ENCODE measurements around the gene NRXN3. TPM values are rescaled to one million over a fixed set of nuclear protein-coding genes. Genes with fewer than 3 reads are reported as not detected.
A peak's percentile ranks its signal among the peaks of the same experiment; 100 is the strongest.

The NRXN3 gene
- total and polyA plus RNA-seq, 2 experiments from 2014 or later = 1.0 to 1.8 TPM

DNA sequence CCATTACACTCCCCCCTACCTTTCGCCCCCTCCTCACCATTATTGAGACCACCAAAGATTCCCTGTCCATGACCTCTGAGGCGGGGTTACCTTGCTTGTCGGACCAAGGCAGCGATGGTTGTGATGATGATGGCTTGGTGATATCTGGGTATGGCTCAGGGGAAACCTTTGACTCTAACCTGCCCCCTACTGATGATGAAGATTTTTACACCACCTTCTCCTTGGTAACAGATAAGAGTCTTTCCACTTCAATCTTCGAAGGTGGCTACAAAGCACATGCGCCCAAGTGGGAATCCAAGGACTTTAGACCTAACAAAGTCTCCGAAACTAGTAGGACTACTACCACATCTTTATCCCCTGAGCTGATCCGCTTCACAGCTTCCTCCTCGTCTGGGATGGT is 1690.9 kb downstream of the NRXN3 start:
- ATAC-seq = peak; percentile 90
- Histone ChIP-seq H4K20me1 (replicated peaks; ENCODE audit: insufficient read depth) (no peaks in the 10 kb centered on the region), H3K4me3 (no peak overlapping the region), H3K4me1 (ENCODE audit: insufficient read depth) (no peaks in the 10 kb centered on the region), H3K27me3 (ENCODE audit: insufficient read depth) (no peaks in the 10 kb centered on the region), H3K9me2 (ENCODE audit: insufficient read depth) (no peaks in the 10 kb centered on the region), H2AFZ (no peak overlapping the region), H3K27ac (ENCODE audit: low read depth) (no peak overlapping the region), H3F3A (replicated peaks; ENCODE audit: low read depth) (no peaks in the 10 kb centered on the region), H3K79me2 (replicated peaks; ENCODE audit: insufficient read depth) (no peaks in the 10 kb centered on the region), H3K4me2 (no peak overlapping the region), H3K36me3 (ENCODE audit: insufficient read depth) (no peaks in the 10 kb centered on the region)
- H3K27me3 Mint-ChIP-seq (ENCODE audit: insufficient read depth, low read depth, poor library complexity) = no peaks in the 10 kb centered on the region
- no peak overlapping the region for H3K27ac Mint-ChIP-seq
- H3K4me3 Mint-ChIP-seq = no peak overlapping the region
- H3K36me3 Mint-ChIP-seq (ENCODE audit: low read depth) = no peaks in the 10 kb centered on the region
- peak; percentile 53 for DNase-seq (ENCODE audit: low spot score)
- H3K4me1 Mint-ChIP-seq = no peaks in the 10 kb centered on the region
- H3K9me3 Mint-ChIP-seq = no peaks in the 10 kb centered on the region
- TF ChIP-seq, protein P1, sequence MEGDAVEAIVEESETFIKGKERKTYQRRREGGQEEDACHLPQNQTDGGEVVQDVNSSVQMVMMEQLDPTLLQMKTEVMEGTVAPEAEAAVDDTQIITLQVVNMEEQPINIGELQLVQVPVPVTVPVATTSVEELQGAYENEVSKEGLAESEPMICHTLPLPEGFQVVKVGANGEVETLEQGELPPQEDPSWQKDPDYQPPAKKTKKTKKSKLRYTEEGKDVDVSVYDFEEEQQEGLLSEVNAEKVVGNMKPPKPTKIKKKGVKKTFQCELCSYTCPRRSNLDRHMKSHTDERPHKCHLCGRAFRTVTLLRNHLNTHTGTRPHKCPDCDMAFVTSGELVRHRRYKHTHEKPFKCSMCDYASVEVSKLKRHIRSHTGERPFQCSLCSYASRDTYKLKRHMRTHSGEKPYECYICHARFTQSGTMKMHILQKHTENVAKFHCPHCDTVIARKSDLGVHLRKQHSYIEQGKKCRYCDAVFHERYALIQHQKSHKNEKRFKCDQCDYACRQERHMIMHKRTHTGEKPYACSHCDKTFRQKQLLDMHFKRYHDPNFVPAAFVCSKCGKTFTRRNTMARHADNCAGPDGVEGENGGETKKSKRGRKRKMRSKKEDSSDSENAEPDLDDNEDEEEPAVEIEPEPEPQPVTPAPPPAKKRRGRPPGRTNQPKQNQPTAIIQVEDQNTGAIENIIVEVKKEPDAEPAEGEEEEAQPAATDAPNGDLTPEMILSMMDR (conservative IDR thresholded peaks at IDR 0.05; ENCODE audit: low read depth in 2 of 2) = peak; percentile 44 to 57
- TF ChIP-seq NANOG (IDR thresholded peaks at IDR 0.05; ENCODE audit: borderline replicate concordance) (no peak), STAT1 (IDR thresholded peaks at IDR 0.05; ENCODE audit: unreplicated experiment) (no peak), EZH2phosphoT487 (IDR thresholded peaks at IDR 0.05; ENCODE audit: unreplicated experiment) (no peak), CREB1 (CRISPR knock-in tag; IDR thresholded peaks at IDR 0.05; ENCODE audit: low read depth) (no peak)
- TF ChIP-seq, protein P2, sequence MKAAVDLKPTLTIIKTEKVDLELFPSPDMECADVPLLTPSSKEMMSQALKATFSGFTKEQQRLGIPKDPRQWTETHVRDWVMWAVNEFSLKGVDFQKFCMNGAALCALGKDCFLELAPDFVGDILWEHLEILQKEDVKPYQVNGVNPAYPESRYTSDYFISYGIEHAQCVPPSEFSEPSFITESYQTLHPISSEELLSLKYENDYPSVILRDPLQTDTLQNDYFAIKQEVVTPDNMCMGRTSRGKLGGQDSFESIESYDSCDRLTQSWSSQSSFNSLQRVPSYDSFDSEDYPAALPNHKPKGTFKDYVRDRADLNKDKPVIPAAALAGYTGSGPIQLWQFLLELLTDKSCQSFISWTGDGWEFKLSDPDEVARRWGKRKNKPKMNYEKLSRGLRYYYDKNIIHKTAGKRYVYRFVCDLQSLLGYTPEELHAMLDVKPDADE (IDR thresholded peaks at IDR 0.05) = no peak

DNA sequence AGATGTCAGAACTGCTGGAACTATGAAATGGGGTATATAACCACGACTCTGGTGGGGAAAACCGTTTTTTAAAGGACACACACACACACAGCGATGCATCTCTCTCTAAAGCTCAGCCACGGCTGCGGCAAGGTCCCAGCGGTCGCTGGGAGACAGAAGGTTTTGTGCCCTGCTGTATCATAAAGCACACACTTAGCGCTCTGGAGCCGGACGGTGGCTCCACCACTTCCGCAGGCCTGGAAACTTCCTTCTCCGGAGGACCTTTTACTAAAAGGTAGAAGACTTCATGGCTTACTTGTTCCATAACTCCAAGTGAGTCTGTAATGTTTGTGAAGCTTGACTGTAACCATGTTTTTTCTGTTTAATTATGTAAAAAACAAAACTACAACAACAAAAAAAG is 1691.9 kb downstream of the NRXN3 start:
- H3K4me3 Mint-ChIP-seq = no peak overlapping the region

DNA sequence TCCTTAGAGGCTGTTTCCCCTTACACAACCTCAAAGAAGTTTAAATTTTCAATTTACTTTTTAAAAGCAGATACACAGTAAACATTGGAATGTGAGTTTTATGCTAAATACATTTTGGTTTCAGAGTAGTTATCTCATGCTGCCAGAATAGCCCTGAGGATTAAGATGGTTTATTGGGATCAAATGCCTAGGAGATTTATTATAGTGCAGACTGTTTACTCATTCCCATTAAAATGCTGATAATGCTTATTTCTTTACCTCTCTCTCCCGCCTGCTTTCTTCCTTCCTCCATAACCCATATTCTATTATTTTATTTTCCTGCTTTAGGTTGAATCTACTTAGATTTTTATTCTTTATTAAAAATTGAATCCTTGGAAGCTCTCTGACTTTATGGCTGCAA is 1701.0 kb downstream of the NRXN3 start:
- H3K9me2 ChIP-seq (ENCODE audit: insufficient read depth) = no peaks in the 10 kb centered on the region
- no peak overlapping the region for H3K4me2 ChIP-seq
- Mint-ChIP-seq H3K4me3 (no peak overlapping the region), H3K27ac (no peak overlapping the region), H3K27me3 (ENCODE audit: insufficient read depth, low read depth, poor library complexity) (no peaks in the 10 kb centered on the region), H3K36me3 (ENCODE audit: low read depth) (no peaks in the 10 kb centered on the region), H3K9me3 (no peaks in the 10 kb centered on the region), H3K4me1 (no peaks in the 10 kb centered on the region)
- DNase-seq (ENCODE audit: low spot score) (no peak), ATAC-seq (no peak)
- H3K27ac ChIP-seq (ENCODE audit: low read depth) = no peak overlapping the region
- H4K20me1 ChIP-seq (replicated peaks; ENCODE audit: insufficient read depth) = no peaks in the 10 kb centered on the region
- no peaks in the 10 kb centered on the region for H3K27me3 ChIP-seq (ENCODE audit: insufficient read depth)
- no peak overlapping the region for H3K4me3 ChIP-seq
- TF ChIP-seq, protein P1 (conservative IDR thresholded peaks at IDR 0.05; ENCODE audit: low read depth in 2 of 2) = no peak
- no peak for TF ChIP-seq EZH2 (IDR thresholded peaks at IDR 0.05; ENCODE audit: low read depth, unreplicated experiment)
- no peak for TF ChIP-seq POLR2AphosphoS5 (IDR thresholded peaks at IDR 0.05; ENCODE audit: low read depth)
- TF ChIP-seq, protein P2 (IDR thresholded peaks at IDR 0.05) = no peak
- no peaks in the 10 kb centered on the region for H3K36me3 ChIP-seq (ENCODE audit: insufficient read depth)
- H3K4me1 ChIP-seq (ENCODE audit: insufficient read depth) = no peaks in the 10 kb centered on the region
- no peaks in the 10 kb centered on the region for H3F3A ChIP-seq (replicated peaks; ENCODE audit: low read depth)
- no peak overlapping the region for H2AFZ ChIP-seq
- no peaks in the 10 kb centered on the region for H3K79me2 ChIP-seq (replicated peaks; ENCODE audit: insufficient read depth)

More for the DNA sequence above, 1691.9 kb downstream of the NRXN3 start:
- H3K4me1 ChIP-seq (ENCODE audit: insufficient read depth) = no peaks in the 10 kb centered on the region
- no peak overlapping the region for H2AFZ ChIP-seq
- H3K79me2 ChIP-seq (replicated peaks; ENCODE audit: insufficient read depth) = no peaks in the 10 kb centered on the region
- H3K4me2 ChIP-seq = no peak overlapping the region
- Mint-ChIP-seq H3K4me1 (no peaks in the 10 kb centered on the region), H3K27ac (no peak overlapping the region), H3K36me3 (ENCODE audit: low read depth) (no peaks in the 10 kb centered on the region), H3K27me3 (ENCODE audit: insufficient read depth, low read depth, poor library complexity) (no peaks in the 10 kb centered on the region), H3K9me3 (no peaks in the 10 kb centered on the region)
- no peak for TF ChIP-seq CREB1 (CRISPR knock-in tag; IDR thresholded peaks at IDR 0.05; ENCODE audit: low read depth)
- no peak for TF ChIP-seq EZH2phosphoT487 (IDR thresholded peaks at IDR 0.05; ENCODE audit: unreplicated experiment)
- no peak overlapping the region for H3K27ac ChIP-seq (ENCODE audit: low read depth)
- ATAC-seq = no peak
- no peaks in the 10 kb centered on the region for H3F3A ChIP-seq (replicated peaks; ENCODE audit: low read depth)
- no peaks in the 10 kb centered on the region for H3K36me3 ChIP-seq (ENCODE audit: insufficient read depth)
- no peak overlapping the region for H3K4me3 ChIP-seq
- no peak for DNase-seq (ENCODE audit: low spot score)
- H3K9me2 ChIP-seq (ENCODE audit: insufficient read depth) = no peaks in the 10 kb centered on the region
- no peaks in the 10 kb centered on the region for H4K20me1 ChIP-seq (replicated peaks; ENCODE audit: insufficient read depth)
- no peaks in the 10 kb centered on the region for H3K27me3 ChIP-seq (ENCODE audit: insufficient read depth)

Measured in GM23338 (cell line).